ENCODE results near the gene ZIC2.

DNA sequence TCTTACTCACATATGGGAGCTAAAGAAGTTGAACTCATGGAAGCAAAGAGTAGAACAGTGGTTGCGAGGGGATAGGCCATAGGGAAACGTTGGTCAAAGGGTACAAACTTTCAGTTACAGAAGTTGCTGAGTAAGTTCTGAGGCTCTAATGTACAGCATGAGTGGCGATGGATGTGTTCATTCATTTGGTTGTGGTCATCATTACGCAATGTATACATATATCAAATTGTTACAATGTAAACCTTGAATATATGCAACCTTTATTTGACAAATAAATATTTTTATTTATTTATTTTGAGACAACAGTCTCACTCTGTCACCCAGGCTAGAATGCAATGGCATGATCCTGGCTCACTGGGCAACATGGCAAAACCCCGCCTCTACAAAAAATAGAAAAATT lies 48.7 kb upstream of the ZIC2 start:
- TF ChIP-seq, protein P1, sequence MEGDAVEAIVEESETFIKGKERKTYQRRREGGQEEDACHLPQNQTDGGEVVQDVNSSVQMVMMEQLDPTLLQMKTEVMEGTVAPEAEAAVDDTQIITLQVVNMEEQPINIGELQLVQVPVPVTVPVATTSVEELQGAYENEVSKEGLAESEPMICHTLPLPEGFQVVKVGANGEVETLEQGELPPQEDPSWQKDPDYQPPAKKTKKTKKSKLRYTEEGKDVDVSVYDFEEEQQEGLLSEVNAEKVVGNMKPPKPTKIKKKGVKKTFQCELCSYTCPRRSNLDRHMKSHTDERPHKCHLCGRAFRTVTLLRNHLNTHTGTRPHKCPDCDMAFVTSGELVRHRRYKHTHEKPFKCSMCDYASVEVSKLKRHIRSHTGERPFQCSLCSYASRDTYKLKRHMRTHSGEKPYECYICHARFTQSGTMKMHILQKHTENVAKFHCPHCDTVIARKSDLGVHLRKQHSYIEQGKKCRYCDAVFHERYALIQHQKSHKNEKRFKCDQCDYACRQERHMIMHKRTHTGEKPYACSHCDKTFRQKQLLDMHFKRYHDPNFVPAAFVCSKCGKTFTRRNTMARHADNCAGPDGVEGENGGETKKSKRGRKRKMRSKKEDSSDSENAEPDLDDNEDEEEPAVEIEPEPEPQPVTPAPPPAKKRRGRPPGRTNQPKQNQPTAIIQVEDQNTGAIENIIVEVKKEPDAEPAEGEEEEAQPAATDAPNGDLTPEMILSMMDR (conservative IDR thresholded peaks at IDR 0.05) = no peak
- no peak for TF ChIP-seq EZH2 (IDR thresholded peaks at IDR 0.05; ENCODE audit: low read depth)

All from PC-9 (cell line).